Measurements from ENCODE around the gene SLC9A1. TPM values are rescaled to one million over a fixed set of nuclear protein-coding genes. Genes with fewer than 3 reads are reported as not detected.

SLC9A1 gene
- total and polyA plus RNA-seq, 2 of the 8 experiments (the other 6 are each of a cell fraction or from before 2014, with no cell fraction given): 11.3 to 25.1 TPM

GRCh38 chr1:27074175-27074780 lies 80.6 kb downstream of the SLC9A1 start:
- H4K20me1 ChIP-seq (replicated peaks in 1 of 2; ENCODE audit: control insufficient read depth in 1 of 2, insufficient read depth in 2 of 2, low read length in 2 of 2): no peaks in the 10 kb centered on the region
- H2BK20ac ChIP-seq (ENCODE audit: low read length): no peak overlapping the region
- no peak overlapping the region for H3K18ac ChIP-seq (ENCODE audit: extremely low read depth, low read length)
- no peak overlapping the region for H3K4me3 ChIP-seq (ENCODE audit: extremely low read depth in 1 of 4, insufficient read depth in 2 of 4, low read depth in 3 of 4, low read length in 4 of 4)
- CTCF ChIA-PET (ENCODE audit: partially characterized antibody): interaction anchor here (0.8 to 14.3 kb wide), 6 partner anchors 8 to 321 kb away, joined by 3 to 270 read pairs (median 3); no protein-coding TSS in a partner anchor
- no peak overlapping the region for H2BK15ac ChIP-seq (ENCODE audit: low read length)
- no peaks in the 10 kb centered on the region for H3K27me3 ChIP-seq (replicated peaks in 1 of 4; ENCODE audit: control insufficient read depth in 3 of 4, extremely low read depth in 1 of 4, insufficient read depth in 3 of 4, low read length in 3 of 4)
- H3K9ac ChIP-seq (replicated peaks in 1 of 4; ENCODE audit: extremely low read depth in 1 of 4, low read depth in 3 of 4, low read length in 3 of 4): no peak overlapping the region
- WGBS, 2 experiments (ENCODE audit: extremely low coverage in 1 of 2, insufficient coverage in 1 of 2, insufficient read length in 1 of 2, insufficient replicate concordance in 2 of 2, low coverage in 1 of 2, low lambda C conversion rate in 2 of 2, missing lambda C conversion rate in 1 of 2): 92% methylated on average over 3 of the region's 3 CpGs; no CpG with 5 or more reads in 1 of the 2 experiments
- no peak overlapping the region for H2AFZ ChIP-seq (ENCODE audit: low read length)
- H3K14ac ChIP-seq (ENCODE audit: insufficient read length): no peak overlapping the region
- no peaks in the 10 kb centered on the region for H3K23me2 ChIP-seq (ENCODE audit: low read depth, low read length)
- H3K36me3 ChIP-seq (ENCODE audit: control insufficient read depth in 2 of 4, insufficient read depth in 4 of 4, low read length in 3 of 4): no peaks in the 10 kb centered on the region
- H3K4me1 ChIP-seq (replicated peaks in 1 of 4; ENCODE audit: control insufficient read depth in 3 of 4, insufficient read depth in 4 of 4, low read length in 3 of 4): peaks cover 0 to 9% (median 6%) of the 10 kb centered on the region in 4 experiments; a peak in 5 of 7 replicates
- DNase-seq (ENCODE audit: low read depth in 1 of 2, low spot score in 2 of 2) (no peak), FAIRE-seq (no peak)
- H3K79me2 ChIP-seq (ENCODE audit: control insufficient read depth in 1 of 2, insufficient read depth in 2 of 2, low read length in 2 of 2): no peaks in the 10 kb centered on the region
- no peak overlapping the region for H2BK12ac ChIP-seq (ENCODE audit: low read depth, low read length)
- H3K23ac ChIP-seq (ENCODE audit: insufficient read length): no peak overlapping the region
- H3K4ac ChIP-seq (replicated peaks; ENCODE audit: insufficient read length, low read depth, low read length): no peak overlapping the region
- H3K27ac ChIP-seq (ENCODE audit: low read depth, low read length): no peak overlapping the region
- H3K56ac ChIP-seq (replicated peaks; ENCODE audit: insufficient read length, low read depth, low read length): no peak overlapping the region
- no peaks in the 10 kb centered on the region; the same call in 1 of the 2 replicates for H3K79me1 ChIP-seq (ENCODE audit: low read depth, low read length)
- no peak overlapping the region for H2BK120ac ChIP-seq (replicated peaks; ENCODE audit: low read depth, low read length)
- no peak overlapping the region for H3K4me2 ChIP-seq (ENCODE audit: insufficient read depth in 1 of 2, low read depth in 2 of 2, low read length in 2 of 2)
- TF ChIP-seq CEBPB (IDR thresholded peaks at IDR 0.05; ENCODE audit: low read depth, low read length): no peak
- no peak overlapping the region for H2BK5ac ChIP-seq (ENCODE audit: low read depth, low read length)
- H4K5ac ChIP-seq (ENCODE audit: insufficient read length, low read depth, low read length): no peak overlapping the region
- POLR2A ChIA-PET (ENCODE audit: partially characterized antibody): interaction anchor here (0.7 to 1.3 kb wide), 4 partner anchors 14 to 81 kb away, joined by 3 to 5 read pairs (median 3); partner anchors contain the start of gene SLC9A1
- no peak overlapping the region for H4K91ac ChIP-seq (replicated peaks; ENCODE audit: insufficient read length, low read length)
- H2AK5ac ChIP-seq (ENCODE audit: low read depth, low read length): no peak overlapping the region
- H4K8ac ChIP-seq (ENCODE audit: extremely low read depth, insufficient read depth, low read length): no peak overlapping the region
- no peaks in the 10 kb centered on the region for H3K9me3 ChIP-seq (ENCODE audit: insufficient read depth in 2 of 2, low read depth in 1 of 2, low read length in 1 of 2)

All from H1 (cell line).